IPS DF 19.7 (cell line): ENCODE measurements around the gene ARHGEF28.

Experiments
- DNase-seq: peaks from one replicate; pipeline ENCODE4 v3.0.0-alpha.2; 2013; ENCODE audit warnings: low read depth, low spot score

Gene ARHGEF28

DNA sequence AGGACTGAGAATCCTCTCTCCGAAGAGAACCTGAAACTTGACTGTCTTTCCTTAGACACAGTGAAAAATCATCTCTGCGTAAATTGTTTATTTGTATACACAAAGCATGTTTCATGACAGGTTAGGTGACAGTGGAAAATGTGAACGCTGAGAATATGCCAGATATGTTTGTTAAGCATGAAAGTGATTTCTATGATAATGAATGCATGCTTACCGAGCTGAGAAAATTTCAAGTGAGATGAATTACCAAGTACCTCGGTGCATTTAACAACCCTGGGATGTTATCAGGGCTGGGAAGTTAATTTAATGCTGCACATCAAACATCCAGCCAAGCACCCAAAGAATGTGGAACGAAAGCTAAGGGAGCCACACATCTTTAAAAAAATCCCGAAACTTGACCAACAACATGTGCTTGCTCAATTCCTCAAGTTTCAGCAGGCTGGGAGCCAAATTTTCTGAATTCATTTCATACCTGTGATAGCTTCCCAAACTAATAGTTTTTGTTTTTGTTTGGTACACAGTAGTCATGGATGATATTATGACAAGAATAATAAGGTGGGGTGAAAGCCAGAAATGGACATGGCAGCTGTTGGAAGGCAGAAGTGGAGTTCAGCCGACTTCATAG is 336.9 kb downstream of the ARHGEF28 start:
- DNase-seq, result no peak

DNA sequence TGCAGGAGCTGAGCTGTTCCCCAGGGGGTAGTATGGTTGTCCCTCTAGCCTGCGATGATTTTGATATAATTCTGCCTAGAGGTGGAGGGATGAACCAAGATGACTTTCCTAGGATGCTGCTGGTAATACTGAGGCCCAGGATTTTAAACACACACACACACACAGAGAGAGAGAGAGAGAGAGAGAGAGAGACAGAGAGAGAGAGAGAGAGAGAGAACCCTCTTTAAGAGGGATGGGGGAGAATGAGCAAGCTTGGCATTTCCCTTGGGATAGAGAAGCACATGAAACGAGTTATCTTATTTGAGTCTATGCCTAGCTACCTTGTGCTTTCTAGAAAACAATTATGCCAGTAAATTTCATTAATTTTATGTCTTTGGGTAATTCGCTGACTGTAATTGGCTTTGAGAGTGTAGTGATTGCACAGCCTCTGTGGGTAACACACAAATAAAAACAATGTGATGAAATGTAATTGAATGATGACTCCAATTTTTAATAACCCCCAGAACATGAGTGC is 338.4 kb downstream of the ARHGEF28 start:
- no peak for DNase-seq

DNA sequence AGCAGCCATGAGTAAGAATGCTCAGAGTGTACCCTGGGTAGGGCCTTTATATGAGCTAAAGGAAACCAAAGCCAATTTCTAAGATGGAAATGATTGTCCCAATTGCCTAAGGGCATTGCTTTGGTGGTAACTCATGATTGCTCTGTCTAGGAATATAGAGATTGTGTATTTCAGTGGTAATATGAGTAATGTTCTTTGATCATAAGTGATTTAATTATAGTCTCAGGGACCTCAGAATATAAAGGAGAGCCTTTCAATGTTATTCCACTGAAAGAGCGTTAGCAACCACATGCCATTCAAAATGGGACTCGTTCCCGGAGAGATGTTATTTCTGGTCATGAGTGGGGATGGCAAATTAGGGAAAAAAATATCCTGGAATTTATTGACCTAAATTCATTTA is 340.5 kb downstream of the ARHGEF28 start:
- no peak for DNase-seq

DNA sequence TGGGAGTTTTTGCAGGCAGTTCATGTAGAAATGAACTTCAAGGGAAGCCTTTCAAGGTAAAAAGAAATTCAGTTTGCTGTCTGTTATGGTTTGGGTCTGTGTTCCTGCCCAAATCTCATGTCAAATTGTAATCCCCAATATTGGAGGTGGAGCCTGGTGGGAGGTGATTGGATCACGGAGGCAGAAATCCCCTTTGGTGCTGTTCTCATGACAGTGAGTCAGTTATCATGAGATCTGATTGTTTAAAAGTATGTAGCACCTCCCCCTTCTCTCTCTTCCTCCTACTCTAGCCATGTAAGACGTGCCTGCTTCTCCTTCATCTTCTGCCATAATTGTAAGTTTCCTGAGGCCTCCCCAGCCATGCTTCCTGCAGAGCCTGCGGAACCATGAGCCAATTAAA is 341.4 kb downstream of the ARHGEF28 start:
- no peak for DNase-seq

DNA sequence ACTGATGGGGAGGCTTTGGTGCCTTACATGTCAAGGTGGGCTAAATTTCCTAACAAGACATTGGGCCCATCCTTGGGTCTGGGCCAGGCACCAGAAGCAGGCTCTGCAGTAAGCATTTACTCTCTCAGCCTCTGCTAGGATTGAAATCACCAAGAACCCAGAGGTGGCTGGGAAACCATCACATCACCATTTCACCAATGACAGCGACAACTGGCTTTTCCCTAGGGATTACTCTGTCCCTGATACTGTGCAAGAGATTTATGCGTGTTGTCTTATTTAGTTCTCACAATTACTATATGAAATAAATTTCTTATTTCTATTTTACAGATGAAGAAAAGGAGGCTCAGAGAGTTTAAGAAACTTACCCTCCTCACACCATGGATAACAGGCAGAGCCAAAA is 342.2 kb downstream of the ARHGEF28 start:
- DNase-seq, result no peak

DNA sequence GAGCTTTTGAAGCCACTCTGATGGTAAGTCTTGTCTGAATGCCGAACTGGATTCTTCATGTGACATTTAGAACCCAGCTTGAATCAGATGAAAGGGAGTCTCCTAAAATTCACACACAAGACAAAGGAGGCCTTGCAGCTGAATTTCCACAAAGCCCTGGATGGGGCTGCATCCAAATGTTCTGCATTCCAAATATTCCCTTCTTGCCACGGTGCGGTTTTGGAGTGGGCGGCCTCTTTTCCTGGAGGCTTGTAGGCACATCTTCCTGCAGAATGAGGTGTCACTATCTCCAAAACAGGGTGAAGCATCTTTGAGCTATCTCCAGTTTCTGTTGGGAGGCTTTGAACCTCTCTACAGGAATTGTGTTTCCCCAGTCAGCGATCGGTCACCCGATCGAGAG is 342.7 kb downstream of the ARHGEF28 start:
- no peak for DNase-seq

DNA sequence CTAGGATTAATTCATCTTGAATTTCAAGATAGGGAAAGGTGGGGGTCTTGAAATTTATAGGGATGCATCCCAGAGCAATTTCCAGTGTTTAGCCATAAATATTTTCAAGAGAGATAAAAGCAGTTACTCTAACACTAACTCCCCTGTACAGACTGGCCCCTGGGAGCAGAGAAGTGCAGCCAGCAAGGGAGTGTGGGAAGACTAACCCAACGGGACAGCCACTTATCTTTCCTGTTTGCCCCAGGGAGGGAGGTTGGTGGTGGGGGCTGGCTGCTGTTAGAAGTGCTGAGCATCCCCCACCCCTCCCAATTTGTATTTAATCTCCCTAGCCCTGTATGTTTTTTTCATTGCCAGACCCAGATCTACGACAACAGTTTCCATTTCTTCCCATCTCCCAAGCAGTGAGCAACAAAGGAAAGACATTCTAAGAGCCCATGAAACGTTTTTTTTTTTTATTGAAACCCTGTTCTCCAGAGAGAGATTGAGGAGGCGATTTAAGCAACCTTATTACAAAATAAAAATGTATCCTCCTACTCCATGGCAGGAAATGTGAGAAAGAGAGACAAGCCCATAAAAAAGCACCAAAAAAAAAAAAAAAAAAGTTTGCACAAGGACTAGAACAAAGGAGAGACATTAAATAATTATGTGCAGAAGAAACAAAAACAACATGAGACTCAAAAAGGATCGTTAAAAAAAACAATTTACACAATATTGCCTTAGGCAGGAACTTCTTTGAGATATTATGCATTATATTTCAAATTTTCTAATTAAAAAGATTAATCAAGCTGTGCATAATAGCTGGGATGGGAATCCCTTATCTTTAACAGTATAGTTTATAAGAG is 343.4 kb downstream of the ARHGEF28 start:
- no peak for DNase-seq

DNA sequence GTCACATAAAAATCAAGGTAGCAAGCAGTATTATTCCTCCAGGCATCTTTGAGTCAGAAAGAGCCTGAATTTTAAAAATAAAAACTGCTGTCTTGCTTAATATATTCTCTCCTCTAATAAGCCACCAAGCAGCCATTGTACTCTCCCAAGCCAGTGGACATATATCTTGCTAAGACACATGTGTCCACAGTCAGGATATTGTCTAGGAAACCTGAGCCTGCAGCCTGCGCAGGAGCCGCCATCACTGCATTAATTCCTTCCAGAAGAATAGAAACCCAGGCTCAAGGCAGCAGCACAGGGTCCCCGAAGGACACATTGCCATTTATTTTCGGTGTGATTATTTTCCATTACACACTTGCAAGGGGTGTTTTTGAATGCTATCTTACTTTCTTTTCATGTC is 345.3 kb downstream of the ARHGEF28 start:
- DNase-seq, result no peak

DNA sequence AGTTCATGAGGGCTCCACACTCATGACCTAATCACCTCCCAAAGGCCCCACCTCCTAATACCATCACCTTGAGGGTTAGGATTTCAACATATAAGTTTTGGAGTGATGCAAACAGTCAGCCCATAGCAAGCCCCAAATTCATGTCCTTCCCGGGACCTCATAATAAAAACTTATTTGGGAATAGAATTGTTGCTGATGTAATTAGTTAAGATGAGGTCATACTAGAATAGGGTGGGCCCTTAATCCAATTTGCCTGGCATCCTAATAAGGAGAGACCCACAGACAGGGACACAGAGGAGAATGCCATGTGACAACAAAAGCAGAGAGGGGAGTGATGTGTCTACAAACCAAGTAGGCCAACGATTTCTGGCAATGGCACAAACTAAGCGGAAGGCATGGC is 347.1 kb downstream of the ARHGEF28 start:
- no peak for DNase-seq

DNA sequence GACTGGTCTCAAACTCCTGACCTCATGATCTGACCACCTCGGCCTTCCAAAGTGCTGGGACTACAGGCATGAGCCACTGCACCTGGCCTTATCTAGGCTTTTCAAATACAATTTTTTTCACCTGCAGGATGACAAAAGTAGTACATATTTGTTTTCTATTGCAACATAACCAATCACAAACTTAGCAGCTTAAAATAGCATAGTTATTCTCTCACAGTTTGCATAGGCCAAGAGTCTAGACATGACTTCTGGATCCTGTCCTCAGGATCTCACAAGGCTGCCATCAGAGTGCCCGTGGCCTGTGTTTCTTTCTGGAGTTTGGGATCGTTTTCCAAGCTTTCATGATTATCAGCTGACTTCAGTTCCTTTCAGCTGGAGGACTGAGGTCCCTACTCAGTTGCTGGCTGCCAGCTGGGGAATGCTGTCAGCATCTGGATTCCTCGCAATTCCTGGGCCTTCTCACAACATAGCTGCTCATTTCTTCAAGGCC is 348.9 kb downstream of the ARHGEF28 start:
- DNase-seq, result no peak

DNA sequence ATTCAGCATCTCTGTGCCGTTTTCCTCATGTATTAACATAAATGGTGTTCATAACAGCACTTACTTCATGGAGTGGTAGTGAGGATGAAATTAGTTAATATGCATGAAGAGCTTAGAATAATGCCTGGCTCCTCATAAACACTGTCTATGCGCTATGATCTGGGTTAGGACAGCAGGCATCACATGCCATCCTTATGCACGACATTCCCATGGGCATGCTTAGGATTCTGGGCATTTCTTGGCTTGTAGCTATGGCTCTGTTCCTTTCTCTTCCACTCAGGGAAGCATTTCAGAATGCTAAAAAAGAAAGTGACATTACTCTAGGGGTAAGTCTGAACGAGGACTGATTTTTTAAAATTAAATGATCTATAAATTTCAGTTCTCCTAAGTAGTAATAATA is 349.8 kb downstream of the ARHGEF28 start:
- DNase-seq, result no peak

DNA sequence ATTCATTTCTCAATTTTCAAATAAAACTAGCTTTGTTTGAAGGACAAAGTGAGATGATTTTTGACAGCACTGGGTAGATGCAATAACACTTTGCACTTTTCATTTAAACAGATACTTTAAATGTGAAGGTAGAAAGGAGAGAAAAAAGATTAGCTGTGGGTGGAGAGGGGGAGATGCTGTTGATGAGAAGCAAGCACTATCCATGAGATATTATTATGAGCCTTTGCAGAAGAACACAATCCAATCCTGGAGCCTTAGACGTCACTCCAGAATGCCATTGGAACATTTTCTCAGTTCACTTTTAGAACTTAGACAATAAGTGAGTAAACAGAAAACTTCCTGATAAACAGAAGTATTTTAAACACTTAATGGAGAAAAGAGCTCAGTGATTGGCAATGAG is 351.1 kb downstream of the ARHGEF28 start:
- DNase-seq, result no peak

DNA sequence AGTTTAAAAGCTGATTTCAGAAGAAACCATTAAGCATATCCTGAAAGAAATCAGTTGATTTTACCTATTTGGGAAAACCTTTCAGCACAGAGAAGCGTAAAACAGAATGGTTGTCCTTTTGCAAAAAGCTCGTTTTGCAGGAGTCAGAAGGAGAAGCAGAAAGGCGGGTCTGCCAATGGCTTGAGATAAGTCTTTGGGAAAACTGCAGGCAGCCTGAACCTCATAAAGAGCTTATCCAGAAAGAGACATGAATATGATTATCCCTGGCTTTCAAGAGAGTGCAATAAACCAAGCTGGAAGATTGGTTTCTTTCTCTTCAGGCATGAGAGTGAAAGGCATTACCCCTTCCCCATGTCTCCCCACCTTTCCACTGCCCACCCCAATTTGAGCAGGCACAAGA is 353.3 kb downstream of the ARHGEF28 start:
- no peak for DNase-seq

DNA sequence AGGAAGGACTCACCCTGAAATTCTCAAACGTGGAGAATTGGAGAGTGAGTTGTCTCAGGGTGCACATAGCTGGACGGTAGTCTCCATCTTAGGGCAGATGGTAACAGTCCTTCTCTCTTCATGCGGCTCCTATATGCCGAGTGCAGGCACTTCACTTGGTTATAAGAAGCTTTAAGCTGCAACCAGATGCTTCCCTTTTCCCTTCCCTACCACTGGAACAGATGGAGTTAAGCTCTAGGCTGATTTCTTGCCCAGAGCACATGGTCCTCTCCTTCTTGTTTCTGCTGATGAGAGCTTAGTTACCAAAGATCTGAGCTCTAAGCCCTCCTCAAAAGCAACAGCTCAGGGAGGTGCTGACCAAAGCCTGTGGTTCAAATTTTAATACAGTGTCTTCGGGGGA is 355.7 kb downstream of the ARHGEF28 start:
- no peak for DNase-seq

DNA sequence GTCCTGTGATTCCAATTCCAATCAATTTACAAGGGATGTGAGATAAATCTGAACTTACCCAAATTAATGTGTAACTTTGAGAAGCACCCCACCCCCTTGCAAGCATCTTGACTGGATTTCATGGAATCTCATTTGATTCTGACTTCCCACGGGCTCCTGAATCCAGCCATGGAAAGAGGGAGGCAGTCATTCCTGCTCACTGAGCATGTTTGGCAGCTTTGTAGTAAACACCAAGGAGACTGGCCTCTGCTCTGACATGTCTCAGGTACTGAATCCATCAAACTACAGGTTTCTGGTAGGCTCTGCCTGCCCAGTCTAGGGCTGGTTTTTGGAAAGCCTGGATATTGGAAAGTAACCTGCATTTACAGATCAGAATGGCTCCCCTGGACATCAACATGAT is 357.6 kb downstream of the ARHGEF28 start:
- DNase-seq, result no peak

DNA sequence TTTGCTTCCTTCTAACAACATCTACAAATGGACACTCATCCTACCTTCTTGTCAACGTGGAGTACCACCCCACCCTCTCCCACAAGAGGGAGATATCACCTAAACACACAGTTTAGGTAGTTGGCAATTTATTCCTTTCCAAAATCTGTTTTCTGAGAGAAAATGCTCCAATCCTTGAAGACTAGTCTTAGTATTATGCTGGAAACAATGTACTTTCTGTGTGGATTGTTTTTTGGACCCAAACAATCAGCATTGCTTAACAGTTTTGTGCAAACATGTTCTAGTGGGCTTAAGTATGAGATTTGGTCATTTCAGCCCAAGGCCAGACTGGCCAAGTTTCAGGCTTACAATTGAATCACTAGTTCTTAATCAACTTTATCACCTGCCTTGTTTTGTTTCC is 359.1 kb downstream of the ARHGEF28 start:
- no peak for DNase-seq

DNA sequence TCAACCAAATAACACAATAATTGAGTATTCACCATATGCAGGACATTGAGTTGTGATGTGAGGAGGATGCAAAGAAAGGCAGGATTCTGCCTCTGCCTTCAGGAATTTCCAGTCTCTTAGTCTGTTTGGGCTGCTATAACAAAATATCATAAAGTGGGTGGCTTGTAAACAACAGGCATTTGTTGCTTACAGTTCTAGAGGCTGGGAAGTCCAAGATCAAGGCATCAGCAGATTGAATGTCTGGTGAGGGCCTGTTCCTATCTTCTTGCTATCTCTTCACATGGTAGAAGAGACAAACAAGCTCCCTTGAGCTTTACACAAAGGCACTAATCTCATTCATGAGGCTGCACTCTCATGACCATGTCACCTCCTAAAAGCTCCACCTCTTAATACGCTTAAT is 360.7 kb downstream of the ARHGEF28 start:
- no peak for DNase-seq

DNA sequence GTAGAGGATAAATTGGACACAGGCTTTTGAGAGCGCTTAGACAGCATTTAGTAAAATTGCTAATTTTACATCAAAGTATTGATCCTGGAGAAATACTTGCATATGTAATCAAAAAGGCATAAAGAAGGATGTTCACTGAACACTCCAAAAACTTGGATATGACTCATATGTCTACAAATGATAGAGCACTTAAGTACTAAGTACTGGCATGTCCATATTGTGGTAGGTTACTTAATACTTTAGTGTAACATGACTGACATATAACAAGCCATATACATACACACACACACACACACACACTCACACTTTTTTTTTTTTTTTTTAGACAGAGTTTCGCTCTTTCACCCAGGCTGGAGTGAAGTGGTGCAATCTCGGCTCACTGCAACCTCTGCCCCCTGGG is 361.9 kb downstream of the ARHGEF28 start:
- no peak for DNase-seq

DNA sequence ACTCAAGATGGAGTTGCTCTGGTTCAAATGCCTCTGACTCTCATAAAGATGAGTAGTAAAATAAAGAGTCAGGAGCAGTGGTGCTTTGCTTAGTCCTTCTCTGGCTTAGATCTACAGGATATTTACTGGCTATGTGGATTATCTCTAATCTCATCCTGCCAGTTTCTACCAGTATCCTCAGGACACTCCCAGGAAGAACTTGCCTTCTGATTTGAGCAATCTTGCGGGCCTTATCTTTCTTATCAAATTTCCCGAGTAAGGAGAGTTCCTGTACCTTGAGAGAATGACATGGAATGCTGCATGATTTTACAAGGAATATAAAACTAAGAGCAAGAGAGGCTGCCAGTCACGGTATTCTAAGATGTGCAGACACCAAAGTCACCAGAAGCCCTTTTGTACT is 364.0 kb downstream of the ARHGEF28 start:
- no peak for DNase-seq
